Measurements from ENCODE around the gene MTCP1. TPM values are rescaled to one million over a fixed set of nuclear protein-coding genes. Genes with fewer than 3 reads are reported as not detected.

Gene MTCP1, protein sequence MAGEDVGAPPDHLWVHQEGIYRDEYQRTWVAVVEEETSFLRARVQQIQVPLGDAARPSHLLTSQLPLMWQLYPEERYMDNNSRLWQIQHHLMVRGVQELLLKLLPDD
- total RNA-seq: 0.29 and 2.0 TPM in 2 replicates

DNA sequence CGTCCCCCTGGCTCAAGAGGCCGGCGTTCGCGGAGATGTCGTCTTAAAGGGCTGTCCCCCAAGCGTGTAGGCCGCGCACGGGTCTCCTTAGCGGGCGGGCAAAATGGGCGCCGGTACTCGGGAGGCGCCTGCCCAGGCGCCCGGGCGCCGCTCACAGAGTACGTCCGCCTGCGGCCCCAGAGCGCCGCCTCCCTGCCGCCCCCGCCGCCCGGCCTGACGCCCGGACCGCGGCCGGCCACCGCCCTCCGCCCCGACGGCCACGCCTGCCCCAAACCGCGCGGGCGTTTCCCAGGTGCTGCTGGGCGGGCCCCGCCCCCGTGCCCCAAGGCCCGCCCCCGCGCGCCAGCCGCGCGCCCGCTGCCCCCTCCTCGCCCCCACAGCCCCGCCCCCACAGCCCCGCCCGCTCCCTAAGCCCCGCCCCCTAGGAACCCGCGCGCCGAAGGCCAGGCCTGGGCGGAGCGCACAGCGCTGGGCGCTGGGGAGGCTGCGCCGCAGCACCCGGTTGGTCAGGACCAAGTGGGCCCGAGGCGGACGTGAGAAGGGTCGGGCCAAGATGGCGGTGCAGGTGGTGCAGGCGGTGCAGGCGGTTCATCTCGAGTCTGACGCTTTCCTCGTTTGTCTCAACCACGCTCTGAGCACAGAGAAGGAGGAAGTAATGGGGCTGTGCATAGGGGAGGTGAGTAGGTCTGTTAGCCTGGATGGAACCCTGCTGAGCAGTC lies at the start of gene MTCP1, which contains the start of the genes BRCC3 and CMC4:
TSS of gene MTCP1 (minus strand) at position 162 of the 719 bp plus-strand sequence. CDS start 5,126 bp downstream, outside the sequence.
TSS of gene BRCC3 (plus strand) at position 534 of the 719 bp plus-strand sequence. CDS start at position 554, 20 bp downstream.
TSS of gene CMC4 (minus strand) at position 162 of the 719 bp plus-strand sequence. CDS start 7,113 bp downstream, outside the sequence.
- TF ChIP-seq, protein P1, sequence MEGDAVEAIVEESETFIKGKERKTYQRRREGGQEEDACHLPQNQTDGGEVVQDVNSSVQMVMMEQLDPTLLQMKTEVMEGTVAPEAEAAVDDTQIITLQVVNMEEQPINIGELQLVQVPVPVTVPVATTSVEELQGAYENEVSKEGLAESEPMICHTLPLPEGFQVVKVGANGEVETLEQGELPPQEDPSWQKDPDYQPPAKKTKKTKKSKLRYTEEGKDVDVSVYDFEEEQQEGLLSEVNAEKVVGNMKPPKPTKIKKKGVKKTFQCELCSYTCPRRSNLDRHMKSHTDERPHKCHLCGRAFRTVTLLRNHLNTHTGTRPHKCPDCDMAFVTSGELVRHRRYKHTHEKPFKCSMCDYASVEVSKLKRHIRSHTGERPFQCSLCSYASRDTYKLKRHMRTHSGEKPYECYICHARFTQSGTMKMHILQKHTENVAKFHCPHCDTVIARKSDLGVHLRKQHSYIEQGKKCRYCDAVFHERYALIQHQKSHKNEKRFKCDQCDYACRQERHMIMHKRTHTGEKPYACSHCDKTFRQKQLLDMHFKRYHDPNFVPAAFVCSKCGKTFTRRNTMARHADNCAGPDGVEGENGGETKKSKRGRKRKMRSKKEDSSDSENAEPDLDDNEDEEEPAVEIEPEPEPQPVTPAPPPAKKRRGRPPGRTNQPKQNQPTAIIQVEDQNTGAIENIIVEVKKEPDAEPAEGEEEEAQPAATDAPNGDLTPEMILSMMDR (conservative IDR thresholded peaks at IDR 0.05; ENCODE audit: low read depth, low read length): no peak
- no peak for DNase-seq (ENCODE audit: low read depth)
- peak within 1 kb of the TSS; percentile 80 for H3K4me3 ChIP-seq (ENCODE audit: low read depth, low read length)

DNA sequence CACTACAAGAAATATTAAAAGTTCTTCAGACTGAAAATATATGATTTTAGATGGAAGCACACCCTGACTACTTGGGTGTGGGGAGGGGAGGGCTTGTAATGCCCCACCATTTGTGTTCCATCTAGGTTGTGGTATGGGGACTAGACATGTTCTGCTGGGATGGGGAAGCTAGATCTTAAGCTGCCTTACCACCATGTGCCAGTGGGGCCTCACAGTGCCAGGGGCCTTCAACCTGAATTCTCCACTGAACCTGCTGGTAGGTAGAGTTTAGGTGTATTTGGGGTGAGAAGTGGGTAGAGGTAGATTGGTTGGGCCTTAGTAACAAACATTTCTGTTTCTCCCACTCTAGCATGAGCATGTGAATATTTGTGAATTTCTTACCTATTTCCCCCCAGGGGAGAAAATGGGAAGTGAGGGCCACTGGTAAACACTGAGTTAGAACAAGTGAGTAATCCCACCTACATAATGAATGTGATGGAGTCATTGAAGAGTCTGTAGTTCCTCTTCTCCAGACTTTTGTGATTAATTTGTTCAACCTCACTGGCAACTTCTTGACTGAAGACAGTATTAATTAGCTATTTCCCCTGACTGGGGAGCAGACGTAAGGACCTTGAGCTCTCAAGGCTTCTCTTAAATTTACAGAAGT lies 44.4 kb upstream of the MTCP1 start:
- no peak for DNase-seq (ENCODE audit: low read depth)
- TF ChIP-seq, protein P1 (conservative IDR thresholded peaks at IDR 0.05; ENCODE audit: low read depth, low read length): no peak
- no peak overlapping the region for H3K4me3 ChIP-seq (ENCODE audit: low read depth, low read length)

DNA sequence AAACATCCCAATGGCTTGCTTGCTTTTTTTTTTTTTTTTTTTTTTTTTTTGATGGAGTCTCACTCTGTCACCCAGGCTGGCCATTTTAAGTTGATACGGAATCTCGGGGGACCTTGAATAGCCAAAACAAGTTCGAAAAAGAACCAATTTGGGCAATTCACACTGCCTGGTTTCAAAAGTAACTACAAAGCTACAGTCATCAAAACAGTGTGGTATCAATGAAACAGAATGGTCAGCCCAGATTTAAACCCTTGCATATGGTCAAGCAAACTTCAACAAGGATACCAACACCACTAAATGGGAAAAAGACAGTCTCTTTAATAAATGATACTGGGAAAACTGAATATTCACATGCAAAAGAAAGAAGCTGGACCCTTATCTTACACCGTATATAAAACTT lies 42.2 kb upstream of the MTCP1 start:
- TF ChIP-seq, protein P1 (conservative IDR thresholded peaks at IDR 0.05; ENCODE audit: low read depth, low read length): no peak
- no peak overlapping the region for H3K4me3 ChIP-seq (ENCODE audit: low read depth, low read length)
- DNase-seq (ENCODE audit: low read depth): no peak

DNA sequence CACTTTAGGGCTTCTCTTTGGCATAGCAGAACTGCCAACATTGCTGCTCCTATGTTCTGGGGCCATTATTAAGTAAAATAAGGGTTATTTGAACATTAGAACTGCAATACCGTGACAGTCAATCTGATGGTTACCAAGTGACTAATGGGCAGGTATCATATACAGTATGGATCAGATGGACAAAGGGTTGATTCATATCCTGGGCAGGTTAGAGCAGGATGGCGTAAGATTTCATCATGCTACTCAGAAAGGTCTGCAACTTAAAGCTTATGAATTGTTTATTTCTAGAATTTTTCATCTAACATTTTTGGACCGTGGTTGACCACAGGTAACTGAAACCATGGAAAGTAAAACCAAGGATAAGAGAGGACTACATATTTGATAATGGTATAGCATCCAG lies 41.2 kb upstream of the MTCP1 start:
- no peak overlapping the region for H3K4me3 ChIP-seq (ENCODE audit: low read depth, low read length)
- TF ChIP-seq, protein P1 (conservative IDR thresholded peaks at IDR 0.05; ENCODE audit: low read depth, low read length): no peak
- no peak for DNase-seq (ENCODE audit: low read depth)

DNA sequence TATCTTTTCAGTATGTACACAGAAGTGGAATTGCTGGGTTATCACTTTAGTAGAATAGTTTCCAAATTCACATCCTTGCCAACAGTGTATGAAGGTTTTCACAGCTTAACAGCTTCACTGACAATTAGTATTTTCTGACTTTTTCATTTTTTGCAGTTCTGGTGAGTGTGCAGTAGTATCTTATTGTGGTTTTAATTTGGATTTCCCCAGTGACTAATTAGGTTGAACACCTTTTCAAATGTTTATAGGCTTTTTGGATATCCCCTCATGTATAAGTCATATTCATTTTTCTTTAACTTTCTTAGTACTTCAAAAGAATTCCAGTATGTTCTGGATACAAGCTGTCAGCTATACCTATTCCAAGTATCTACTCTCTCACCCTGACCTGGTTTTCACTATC lies 37.5 kb upstream of the MTCP1 start:
- DNase-seq (ENCODE audit: low read depth): no peak
- TF ChIP-seq, protein P1 (conservative IDR thresholded peaks at IDR 0.05; ENCODE audit: low read depth, low read length): no peak
- H3K4me3 ChIP-seq (ENCODE audit: low read depth, low read length): no peak overlapping the region

DNA sequence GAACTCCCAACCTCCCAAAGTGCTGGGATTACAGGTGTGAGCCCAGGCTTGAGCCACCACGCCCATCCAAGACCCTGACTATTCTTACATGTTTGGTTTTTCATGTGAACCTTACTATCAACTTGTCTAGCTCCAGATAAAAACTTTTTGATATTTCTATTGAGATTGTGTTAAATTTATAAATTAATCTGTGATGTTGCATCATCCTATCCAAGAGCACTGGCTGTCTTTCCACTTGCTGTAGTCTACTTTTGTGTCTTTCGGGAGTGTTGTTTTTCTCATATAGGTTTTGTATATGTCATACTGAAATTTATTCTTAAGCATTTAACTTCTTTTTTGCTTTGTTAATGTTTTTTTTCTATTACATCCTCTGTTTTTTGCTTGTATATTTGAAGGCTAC lies 35.0 kb upstream of the MTCP1 start:
- TF ChIP-seq, protein P1 (conservative IDR thresholded peaks at IDR 0.05; ENCODE audit: low read depth, low read length): no peak
- H3K4me3 ChIP-seq (ENCODE audit: low read depth, low read length): no peak overlapping the region
- DNase-seq (ENCODE audit: low read depth): no peak

All from epithelial cell of proximal tubule (primary cell).